HCT116 (cell line): Measurements from ENCODE around the gene CDK5RAP2. TPM values are rescaled to one million over a fixed set of nuclear protein-coding genes. Genes with fewer than 3 reads are reported as not detected.

Experiments used
- ATAC-seq: fragments of 200-7000 bp; cut with Tn5 transposase; 2 replicates; pipeline ENCODE4 v1.9.1; 2020; ENCODE audit warnings: mild to moderate bottlenecking, moderate library complexity
- BruUV-seq: library from RNA; stranded (reverse); fragments of 400-500 nt; replicated peaks from 2 replicates; lab custom pipeline; 2021; lab: Mats Ljungman, UMichigan
- CTCF ChIA-PET: fragments of 300-600 bp; sonication (Branson Sonifier 250); formaldehyde crosslinking; loops from one replicate; lab custom pipeline; 2021; ENCODE audit warnings: antibody characterized with exemption; lab: Charles Lee
- POLR2A ChIA-PET: fragments of 300-600, 350-600 bp; sonication (Branson Sonifier 250); formaldehyde crosslinking; loops from one replicate; lab custom pipeline; 2021; ENCODE audit warnings: antibody characterized with exemption; lab: Charles Lee
- RAD21 ChIA-PET, 2 experiments: fragments of 300-600 bp; sonication (Branson Sonifier 250); formaldehyde crosslinking; loops; one replicate each; lab custom pipeline; 2023; ENCODE audit warnings: low total read pairs in 2 of 2; ENCODE audit not compliant: uncharacterized antibody in 2 of 2, unreplicated experiment in 2 of 2, low non-redundant PET in 1 of 2; lab: Charles Lee
- DNase-seq: peaks from one replicate; pipeline ENCODE4 v3.0.0-alpha.2; 2010; ENCODE audit warnings: low read depth, low spot score
- H2AFZ ChIP-seq: fragments of 200-600 bp; shearing (Covaris generic), sonication (generic); 2 replicates; pipeline ENCODE4 v1.6.1; 2017; ENCODE audit warnings: low read depth, mixed run types, mixed read lengths, antibody characterized with exemption, low read length; ENCODE audit not compliant: poor library complexity, severe bottlenecking
- H3K27ac ChIP-seq: 2 replicates; pipeline ENCODE4 v1.5.1; 2012; ENCODE audit warnings: low read depth, low read length
- H3K27me3 ChIP-seq: fragments of 200-600 bp; sonication (generic); 2 replicates; pipeline ENCODE4 v1.6.1; 2016; ENCODE audit warnings: mixed run types, low read length, mixed read lengths; ENCODE audit not compliant: insufficient read depth
- H3K36me3 ChIP-seq, 2 experiments: fragments of 200-500 bp in 1 of 2; fragments of 200-600 bp in 1 of 2; sonication (Bioruptor generic) in 1 of 2; sonication (generic) in 1 of 2; 2 replicates each; pipeline versions ENCODE4 v1.5.1 to v1.6.1; 2014 to 2016; ENCODE audit warnings: low read length in 2 of 2, inconsistent platforms in 1 of 2, mixed read lengths in 1 of 2, mixed run types in 1 of 2; ENCODE audit not compliant: insufficient read depth in 2 of 2, control insufficient read depth in 1 of 2
- H3K4me1 ChIP-seq, 2 experiments: fragments of 200-600 bp in 1 of 2; sonication (generic) in 1 of 2; 2 replicates each; pipeline versions ENCODE4 v1.5.1 to v1.6.1; 2012 to 2017; ENCODE audit warnings: low read length in 2 of 2, inconsistent platforms in 1 of 2, mild to moderate bottlenecking in 1 of 2, mixed read lengths in 1 of 2, mixed run types in 1 of 2, moderate library complexity in 1 of 2; ENCODE audit not compliant: insufficient read depth in 2 of 2, control insufficient read depth in 1 of 2
- H3K4me2 ChIP-seq: fragments of 200-600 bp; sonication (generic); 2 replicates; pipeline ENCODE4 v1.6.1; 2017; ENCODE audit warnings: mixed run types, low read length, mixed read lengths
- H3K4me3 ChIP-seq, 2 experiments: fragments of 200-600 bp in 1 of 2; sonication (generic) in 1 of 2; replicated peaks in 1 of 2; 2 replicates each; pipeline ENCODE4 v1.5.1; 2011 to 2016; ENCODE audit warnings: low read length in 2 of 2, control low read depth in 1 of 2, low read depth in 1 of 2, mild to moderate bottlenecking in 1 of 2, mixed read lengths in 1 of 2, mixed run types in 1 of 2
- H3K79me2 ChIP-seq: fragments of 200-600 bp; sonication (generic); 2 replicates; pipeline ENCODE4 v1.6.1; 2017; ENCODE audit warnings: mild to moderate bottlenecking, mixed run types, low read length, moderate library complexity, mixed read lengths; ENCODE audit not compliant: insufficient read depth
- H3K9ac ChIP-seq: fragments of 200-600 bp; sonication (generic); 2 replicates; pipeline ENCODE4 v1.6.1; 2016; ENCODE audit warnings: low read length, mixed read lengths
- H3K9me2 ChIP-seq: fragments of 200-600 bp; sonication (generic), shearing (Covaris generic); 2 replicates; pipeline ENCODE4 v1.6.1; 2017; ENCODE audit warnings: mixed run types, mild to moderate bottlenecking, moderate library complexity; ENCODE audit not compliant: insufficient read depth
- H3K9me3 ChIP-seq, 2 experiments: fragments of 200-500 bp in 1 of 2; fragments of 200-600 bp in 1 of 2; sonication (Bioruptor generic) in 1 of 2; sonication (generic) in 1 of 2; 2 replicates each; pipeline ENCODE4 v1.6.1; 2014 to 2017; ENCODE audit warnings: low read length in 2 of 2, mixed read lengths in 2 of 2, inconsistent platforms in 1 of 2, low read depth in 1 of 2, mild to moderate bottlenecking in 1 of 2, mixed run types in 1 of 2, moderate library complexity in 1 of 2; ENCODE audit not compliant: control insufficient read depth in 1 of 2, insufficient read depth in 1 of 2
- H4K20me1 ChIP-seq: fragments of 200-600 bp; sonication (generic), shearing (Covaris generic); 2 replicates; pipeline ENCODE4 v1.6.1; 2017; ENCODE audit warnings: mixed run types, mild to moderate bottlenecking, moderate library complexity; ENCODE audit not compliant: insufficient read depth
- ATF3 ChIP-seq: IDR thresholded peaks from 2 replicates; pipeline ENCODE4 v1.6.1; 2012
- CBX3 ChIP-seq: IDR thresholded peaks from 2 replicates; pipeline ENCODE4 v1.6.1; 2012; ENCODE audit warnings: low read depth
- CEBPB ChIP-seq: IDR thresholded peaks from 2 replicates; pipeline ENCODE4 v1.6.1; 2012; ENCODE audit warnings: low read depth
- EGR1 ChIP-seq: IDR thresholded peaks from 2 replicates; pipeline ENCODE4 v1.6.1; 2012; ENCODE audit warnings: low read depth
- FOSL1 ChIP-seq: IDR thresholded peaks from 2 replicates; pipeline ENCODE4 v1.6.1; 2012; ENCODE audit warnings: low read depth
- JUND ChIP-seq: IDR thresholded peaks from 2 replicates; pipeline ENCODE4 v1.6.1; 2012
- MAX ChIP-seq: IDR thresholded peaks from 2 replicates; pipeline ENCODE4 v1.6.1; 2012
- POLR2A ChIP-seq: IDR thresholded peaks from 2 replicates; pipeline ENCODE4 v1.7.0; 2011; ENCODE audit warnings: borderline replicate concordance; ENCODE audit not compliant: insufficient read depth, insufficient read length; ENCODE audit errors: extremely low read depth
- RAD21 ChIP-seq: IDR thresholded peaks from 2 replicates; pipeline ENCODE4 v1.6.1; 2012; ENCODE audit warnings: low read depth, mild to moderate bottlenecking
- REST ChIP-seq: IDR thresholded peaks from 2 replicates; pipeline ENCODE4 v1.6.1; 2012; ENCODE audit warnings: low read depth
- SIN3A ChIP-seq: IDR thresholded peaks from 2 replicates; pipeline ENCODE4 v1.6.1; 2012; ENCODE audit warnings: low read depth
- SP1 ChIP-seq: IDR thresholded peaks from 2 replicates; pipeline ENCODE4 v1.6.1; 2012; ENCODE audit warnings: low read depth
- SRF ChIP-seq: IDR thresholded peaks from 2 replicates; pipeline ENCODE4 v1.6.1; 2012; ENCODE audit warnings: low read depth
- TCF7L2 ChIP-seq: IDR thresholded peaks from 2 replicates; pipeline ENCODE4 v1.7.0; 2011; ENCODE audit warnings: borderline replicate concordance, inconsistent platforms; ENCODE audit not compliant: insufficient read depth, insufficient read length; ENCODE audit errors: extremely low read depth
- YY1 ChIP-seq: IDR thresholded peaks from 2 replicates; pipeline ENCODE4 v1.6.1; 2011; ENCODE audit warnings: low read length, low read depth, moderate library complexity, mild to moderate bottlenecking; ENCODE audit not compliant: insufficient replicate concordance; ENCODE audit errors: extremely low read depth
- ZBTB33 ChIP-seq: IDR thresholded peaks from 2 replicates; pipeline ENCODE4 v1.6.1; 2011; ENCODE audit warnings: mild to moderate bottlenecking, low read length, moderate library complexity; ENCODE audit not compliant: insufficient replicate concordance; ENCODE audit errors: extremely low read depth
- ZFX ChIP-seq: fragments of 450-650 bp; IDR thresholded peaks from 2 replicates; pipeline ENCODE4 v1.6.1; 2017
- ZNF274 ChIP-seq: fragments of 200-500 bp; sonication (Bioruptor generic); IDR thresholded peaks from 2 replicates; pipeline ENCODE4 v1.6.1; 2014; ENCODE audit warnings: mild to moderate bottlenecking, low read depth, low read length, inconsistent platforms
- intact Hi-C: fragments of 100-400 bp; cut with micrococcal nuclease; formaldehyde crosslinking; loops from 2 replicates; pipeline ENCODE4 v1.10.0; 2022
- total RNA-seq: library from RNA; stranded (reverse); gene quantifications from one replicate; pipeline ENCODE4 v1.2.1, GENCODE V29; 2021; ENCODE audit not compliant: unreplicated experiment

Gene CDK5RAP2
- total RNA-seq, 1 experiment from 2014 or later = 56.2 TPM

- ATAC-seq = no peak
- Histone ChIP-seq H3K27ac (no peak overlapping the region), H4K20me1 (no peaks in the 10 kb centered on the region), H3K4me2 (no peak overlapping the region), H3K79me2 (no peaks in the 10 kb centered on the region), H3K4me3 (no peak overlapping the region), H3K9me3 (no peaks in the 10 kb centered on the region), H3K36me3 (no peaks in the 10 kb centered on the region), H3K9ac (no peak overlapping the region), H3K4me1 (peaks cover 3 to 6% of the 10 kb centered on the region in 2 experiments; a peak in 2 of 4 replicates), H2AFZ (no peak overlapping the region), H3K27me3 (no peaks in the 10 kb centered on the region), H3K9me2 (no peaks in the 10 kb centered on the region)
- ChIA-PET RAD21 (no interaction called here), CTCF (no interaction called here), POLR2A (no interaction called here)
- DNase-seq = no peak
- no TSS peak for BruUV-seq
- TF ChIP-seq SIN3A = no peak
- no peak for TF ChIP-seq SP1
- no peak for TF ChIP-seq FOSL1
- TF ChIP-seq SRF = no peak
- no peak for TF ChIP-seq ZNF274
- no peak for TF ChIP-seq ZBTB33
- no peak for TF ChIP-seq EGR1
- no peak for TF ChIP-seq REST
- no peak for TF ChIP-seq YY1
- no peak for TF ChIP-seq ZFX
- no peak for TF ChIP-seq RAD21
- TF ChIP-seq TCF7L2 = no peak
- no peak for TF ChIP-seq POLR2A
- TF ChIP-seq ATF3 = no peak
- TF ChIP-seq CBX3 = no peak
- no peak for TF ChIP-seq CEBPB
- no peak for TF ChIP-seq JUND
- TF ChIP-seq MAX = no peak
- intact Hi-C loops = no loop called here
Measured at GRCh38 chr9:120361551-120361950, 218.4 kb downstream of the CDK5RAP2 start.
